ENCODE data around the gene KIF26B.

Gene KIF26B

GRCh38 chr1:245530937-245531336, 376.2 kb downstream of the KIF26B start:
- in situ Hi-C loops (cut with MboI; ENCODE audit: low sequenced_read_pairs) = loop anchor here (25.0 kb wide), 1 partner anchor 456 kb away; no protein-coding TSS in a partner anchor

GRCh38 chr1:245537992-245538391, 383.2 kb downstream of the KIF26B start:
- in situ Hi-C loops (cut with MboI; ENCODE audit: low sequenced_read_pairs) = loop anchor here (25.0 kb wide), 1 partner anchor 449 kb away; no protein-coding TSS in a partner anchor

GRCh38 chr1:245538671-245539070, 383.9 kb downstream of the KIF26B start:
- in situ Hi-C loops (cut with MboI; ENCODE audit: low sequenced_read_pairs) = loop anchor here (25.0 kb wide), 1 partner anchor 449 kb away; no protein-coding TSS in a partner anchor

GRCh38 chr1:245541369-245541768, 386.6 kb downstream of the KIF26B start:
- in situ Hi-C loops (cut with MboI; ENCODE audit: low sequenced_read_pairs) = loop anchor here (25.0 kb wide), 1 partner anchor 446 kb away; no protein-coding TSS in a partner anchor

- in situ Hi-C loops (cut with MboI; ENCODE audit: low sequenced_read_pairs) = loop anchor here (25.0 kb wide), 1 partner anchor 445 kb away; no protein-coding TSS in a partner anchor
These were observed 387.6 kb downstream of the KIF26B start for GRCh38 chr1:245542365-245542764.

GRCh38 chr1:245544236-245544635, 389.5 kb downstream of the KIF26B start:
- in situ Hi-C loops (cut with MboI; ENCODE audit: low sequenced_read_pairs) = loop anchor here (25.0 kb wide), 1 partner anchor 443 kb away; no protein-coding TSS in a partner anchor

- in situ Hi-C loops (cut with MboI; ENCODE audit: low sequenced_read_pairs) = loop anchor here (25.0 kb wide), 1 partner anchor 440 kb away; no protein-coding TSS in a partner anchor
These were observed 392.1 kb downstream of the KIF26B start for GRCh38 chr1:245546875-245547274.

GRCh38 chr1:245549996-245550719, 395.4 kb downstream of the KIF26B start:
- in situ Hi-C loops (cut with MboI; ENCODE audit: low sequenced_read_pairs) = loop anchor here (25.0 kb wide), 1 partner anchor 437 kb away; no protein-coding TSS in a partner anchor

GRCh38 chr1:245550720-245551043, 395.9 kb downstream of the KIF26B start:
- in situ Hi-C loops (cut with MboI; ENCODE audit: low sequenced_read_pairs) = no loop called here

GRCh38 chr1:245551536-245551935, 396.8 kb downstream of the KIF26B start:
- in situ Hi-C loops (cut with MboI; ENCODE audit: low sequenced_read_pairs) = no loop called here

GRCh38 chr1:245552331-245552730, 397.5 kb downstream of the KIF26B start:
- in situ Hi-C loops (cut with MboI; ENCODE audit: low sequenced_read_pairs) = no loop called here

GRCh38 chr1:245556057-245556456, 401.3 kb downstream of the KIF26B start:
- in situ Hi-C loops (cut with MboI; ENCODE audit: low sequenced_read_pairs) = no loop called here

GRCh38 chr1:245558069-245558468, 403.3 kb downstream of the KIF26B start:
- in situ Hi-C loops (cut with MboI; ENCODE audit: low sequenced_read_pairs) = no loop called here

- in situ Hi-C loops (cut with MboI; ENCODE audit: low sequenced_read_pairs) = no loop called here
These were observed 405.6 kb downstream of the KIF26B start for GRCh38 chr1:245560316-245560859.

GRCh38 chr1:245561665-245562234, 407.0 kb downstream of the KIF26B start:
- in situ Hi-C loops (cut with MboI; ENCODE audit: low sequenced_read_pairs) = no loop called here

GRCh38 chr1:245566134-245566533, 411.3 kb downstream of the KIF26B start:
- in situ Hi-C loops (cut with MboI; ENCODE audit: low sequenced_read_pairs) = no loop called here

- in situ Hi-C loops (cut with MboI; ENCODE audit: low sequenced_read_pairs) = no loop called here
These were observed 412.2 kb downstream of the KIF26B start for GRCh38 chr1:245566952-245567351.

GRCh38 chr1:245571815-245572294, 417.1 kb downstream of the KIF26B start:
- in situ Hi-C loops (cut with MboI; ENCODE audit: low sequenced_read_pairs) = no loop called here

- in situ Hi-C loops (cut with MboI; ENCODE audit: low sequenced_read_pairs) = no loop called here
These were observed 417.9 kb downstream of the KIF26B start for GRCh38 chr1:245572709-245573108.

GRCh38 chr1:245575710-245576109, 420.9 kb downstream of the KIF26B start:
- in situ Hi-C loops (cut with MboI; ENCODE audit: low sequenced_read_pairs) = no loop called here

GRCh38 chr1:245576323-245576722, 421.5 kb downstream of the KIF26B start:
- in situ Hi-C loops (cut with MboI; ENCODE audit: low sequenced_read_pairs) = no loop called here

All from HL-60/S4 treated with retinoic acid at 250 ng/mL for 4 days and 3 days (cell line).